GM12878 (cell line): Measurements from ENCODE around the gene SLC39A11. TPM values are rescaled to one million over a fixed set of nuclear protein-coding genes. Genes with fewer than 3 reads are reported as not detected.

Experiments
- CBFB ChIP-seq: IDR thresholded peaks from 2 replicates; pipeline ENCODE4 v1.6.1; 2016; ENCODE audit warnings: antibody characterized with exemption, low read depth
- CBX3 ChIP-seq: fragments of 200-600 bp; sonication (generic); IDR thresholded peaks from 2 replicates; pipeline ENCODE4 v1.6.1; 2016; ENCODE audit warnings: low read depth, borderline replicate concordance
- DPF2 ChIP-seq: fragments of 450-650 bp; IDR thresholded peaks from 2 replicates; pipeline ENCODE4 v1.6.1; 2017; ENCODE audit warnings: mild to moderate bottlenecking
- EGR1 ChIP-seq, 2 experiments: IDR thresholded peaks; 1 replicate in 1 of 2; 2 replicates in 1 of 2; pipeline ENCODE4 v1.6.1; 2011 to 2012; ENCODE audit warnings: low read depth in 2 of 2, low read length in 2 of 2, borderline replicate concordance in 1 of 2, mild to moderate bottlenecking in 1 of 2, moderate library complexity in 1 of 2
- IKZF2 ChIP-seq, 2 experiments: fragments of 450-650 bp; IDR thresholded peaks; 2 replicates each; pipeline ENCODE4 v1.6.1; 2017; ENCODE audit warnings: mild to moderate bottlenecking in 2 of 2, moderate library complexity in 2 of 2
- KLF5 ChIP-seq: fragments of 450-650 bp; IDR thresholded peaks from 2 replicates; pipeline ENCODE4 v1.6.1; 2014; ENCODE audit warnings: mild to moderate bottlenecking; ENCODE audit not compliant: partially characterized antibody
- MAX ChIP-seq: IDR thresholded peaks from 2 replicates; pipeline ENCODE4 v1.6.1; 2012; ENCODE audit warnings: low read depth, low read length, improper control_type of control experiment
- MEF2A ChIP-seq: IDR thresholded peaks from 2 replicates; pipeline ENCODE4 v1.6.1; 2011; ENCODE audit warnings: low read depth, mild to moderate bottlenecking, low read length, moderate library complexity; ENCODE audit not compliant: insufficient read depth
- MXI1 ChIP-seq: fragments of 150-350 bp; IDR thresholded peaks from 2 replicates; pipeline ENCODE4 v1.6.1; 2011; ENCODE audit warnings: low read depth, mild to moderate bottlenecking, inconsistent platforms, low read length, improper control_type of control experiment
- NBN ChIP-seq: fragments of 450-650 bp; IDR thresholded peaks from 2 replicates; pipeline ENCODE4 v1.6.1; 2016
- PKNOX1 ChIP-seq: fragments of 450-650 bp; IDR thresholded peaks from 2 replicates; pipeline ENCODE4 v1.6.1; 2016; ENCODE audit warnings: mild to moderate bottlenecking
- PML ChIP-seq: IDR thresholded peaks from 2 replicates; pipeline ENCODE4 v1.6.1; 2012; ENCODE audit warnings: low read length, inconsistent platforms
- POLR2AphosphoS2 ChIP-seq: IDR thresholded peaks from 2 replicates; pipeline ENCODE4 v1.6.1; 2011; ENCODE audit warnings: low read depth, mild to moderate bottlenecking, low read length, improper control_type of control experiment, moderate library complexity
- POU2F2 ChIP-seq: IDR thresholded peaks from 3 replicates; pipeline ENCODE4 v1.6.1; 2011; ENCODE audit warnings: low read depth, mild to moderate bottlenecking, low read length, borderline replicate concordance
- RB1 ChIP-seq: fragments of 450-650 bp; formaldehyde crosslinking; IDR thresholded peaks from 2 replicates; pipeline ENCODE4 v1.6.1; 2017; ENCODE audit warnings: mild to moderate bottlenecking, borderline replicate concordance
- RELB ChIP-seq: fragments of 450-650 bp; IDR thresholded peaks from 2 replicates; pipeline ENCODE4 v1.6.1; 2017; ENCODE audit warnings: low read depth, mild to moderate bottlenecking, moderate library complexity
- SIN3A ChIP-seq: IDR thresholded peaks from 2 replicates; pipeline ENCODE4 v1.6.1; 2012; ENCODE audit warnings: low read depth, low read length, improper control_type of control experiment
- WRNIP1 ChIP-seq: IDR thresholded peaks from 2 replicates; pipeline ENCODE4 v1.6.1; 2011; ENCODE audit warnings: low read depth, low read length, improper control_type of control experiment, borderline replicate concordance
- ZBED1 ChIP-seq: IDR thresholded peaks from 2 replicates; pipeline ENCODE4 v1.6.1; 2016; ENCODE audit warnings: borderline replicate concordance
- ZSCAN29 ChIP-seq: fragments of 450-650 bp; IDR thresholded peaks from 2 replicates; pipeline ENCODE4 v1.6.1; 2017; ENCODE audit warnings: mild to moderate bottlenecking, moderate library complexity
- polyA plus RNA-seq, 11 experiments: library from polyadenylated mRNA; depleted of rRNA in 4 of 11; unstranded in 6 of 11; stranded (reverse) in 5 of 11; fragments of >200 nt; fragmentation: Nextera tagmentation in 4 of 11; fragmentation: Illumina TruSeq in 1 of 11; extraction: Ambion mirVana in 4 of 11; extraction: Trizol in 1 of 11; gene quantifications; 1 replicate in 1 of 11; 2 replicates in 10 of 11; pipeline versions ENCODE4 v1.2.1 to v1.2.3, GENCODE V29; 2011 to 2016; ENCODE audit warnings: inconsistent platforms in 2 of 11, missing spikeins in 2 of 11, low read depth in 1 of 11
- total RNA-seq, 4 experiments: library from RNA; depleted of rRNA in 3 of 4; stranded (reverse); fragments of >200 nt in 3 of 4; fragmentation: Illumina TruSeq in 1 of 4; extraction: Trizol in 1 of 4; gene quantifications; 2 replicates each; pipeline versions ENCODE4 v1.2.1 to v1.2.3, GENCODE V29; 2013 to 2021

Gene SLC39A11
- total and polyA plus RNA-seq, 10 of the 15 experiments (the other 5 are each of a cell fraction or from before 2014, with no cell fraction given): 8.6 to 23.8 (median 14.0) TPM

DNA sequence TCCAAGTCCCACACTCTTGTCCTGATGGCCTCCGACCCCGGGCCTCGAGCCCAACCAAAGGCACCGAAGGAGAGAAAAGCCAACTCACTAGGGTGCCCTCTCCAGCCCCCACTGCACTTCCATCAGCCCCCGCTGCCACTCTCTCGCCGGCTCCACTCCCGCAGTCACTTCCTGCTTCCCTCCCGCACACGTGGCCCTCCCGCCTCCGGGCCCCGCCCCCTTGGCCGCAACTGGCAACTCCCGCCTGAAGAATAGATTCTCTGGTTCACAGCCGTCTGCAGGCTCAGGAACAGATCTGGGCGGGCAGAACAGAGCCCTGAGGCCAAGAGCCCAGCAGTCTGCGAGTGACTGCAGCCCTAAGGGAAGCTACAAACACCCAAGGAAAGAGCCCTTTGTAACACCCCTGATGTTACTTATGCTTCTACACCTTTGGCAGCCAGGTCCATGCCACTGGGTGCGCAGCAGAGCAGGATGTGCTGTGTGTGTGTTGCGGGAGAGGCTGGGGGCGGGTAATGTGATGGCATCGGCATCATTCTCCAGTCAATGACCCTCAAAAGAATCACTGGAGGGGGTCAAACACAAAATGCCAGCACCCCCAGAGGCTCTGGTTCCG is at the start of gene SLC39A11 (continued):
- TF ChIP-seq MXI1 (peak; percentile 99), CBFB (peak; percentile 83; the same call in 1 of the 2 replicates), MAX (peak; percentile 98), WRNIP1 (no peak), RB1 (peak; percentile 86; the same call in 1 of the 2 replicates), POLR2AphosphoS2 (peak; percentile 64; the same call in 1 of the 2 replicates), ZBED1 (0 out of 2 replicates have a peak, but pooled peaks have one; percentile 26), ZSCAN29 (no peak), POU2F2 (peak; percentile 75; the same call in 1 of the 3 replicates), PML (no peak), NBN (no peak; the same call in 1 of the 2 replicates), CBX3 (no peak), MEF2A (0 out of 2 replicates have a peak, but pooled peaks have one; percentile 36), DPF2 (0 out of 2 replicates have a peak, but pooled peaks have one; percentile 25), IKZF2 (IDR thresholded peaks at IDR 0.05) (peak; percentile 72 to 75), KLF5 (peak; percentile 71), EGR1 (IDR thresholded peaks at IDR 0.05; ENCODE audit: borderline replicate concordance in 1 of 2, low read depth in 2 of 2, low read length in 2 of 2) (peak in 1 of 2 experiments; percentile 38; a peak in 1 of 3 replicates), RELB (peak; percentile 63; the same call in 1 of the 2 replicates), PKNOX1 (peak; percentile 89), SIN3A (peak; percentile 91; the same call in 1 of the 2 replicates)
